GM18870 (cell line): Measurements from ENCODE around the gene TMEM42.

ENCODE experiments used
- ATAC-seq: cut with Tn5 transposase; IDR thresholded peaks from one replicate; pipeline ENCODE4 v1.9.1; 2021; ENCODE audit warnings: moderate library complexity; ENCODE audit not compliant: unreplicated experiment

TMEM42 gene

DNA sequence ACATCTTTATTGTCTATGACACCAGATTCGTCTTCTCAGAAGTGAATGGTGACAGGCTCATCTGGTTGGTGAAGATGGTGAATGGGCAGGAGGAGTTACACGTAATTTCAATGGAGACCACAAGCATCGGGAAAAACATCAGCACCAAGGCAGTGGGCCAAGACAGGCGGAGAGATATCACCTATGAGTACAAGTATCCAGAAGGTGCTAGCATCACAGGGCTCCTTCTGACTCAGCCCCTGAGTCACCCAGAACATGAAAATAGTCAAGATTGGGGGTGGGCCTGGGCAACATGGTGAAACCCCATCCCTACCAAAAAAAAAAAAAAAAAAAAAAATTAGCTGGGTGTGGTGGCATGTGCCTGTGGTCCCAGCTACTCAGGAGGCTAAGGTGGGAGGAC lies 45.3 kb downstream of the TMEM42 start:
- no peak for ATAC-seq

DNA sequence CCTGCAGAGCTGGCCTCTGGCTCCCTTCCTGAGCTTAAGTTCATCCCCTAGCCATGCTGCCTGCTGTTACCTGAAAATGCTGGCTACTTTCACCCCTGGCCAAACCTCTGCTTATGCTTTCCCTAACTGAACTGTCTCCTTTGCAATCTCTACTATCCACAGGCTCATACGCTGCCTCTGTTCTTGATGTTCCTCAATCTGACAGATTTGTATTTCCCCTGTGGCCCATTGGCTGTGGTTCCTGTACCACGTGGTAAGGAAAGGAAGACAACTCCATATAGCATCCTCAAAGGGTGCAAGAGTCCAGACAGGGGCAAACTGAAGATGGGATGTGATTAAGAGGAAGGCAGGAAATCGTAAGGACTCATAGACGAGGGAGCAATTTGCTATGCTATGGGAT lies 45.9 kb downstream of the TMEM42 start:
- ATAC-seq, result no peak

- no peak for ATAC-seq
Measured at GRCh38 chr3:44909063-44909462, 47.4 kb downstream of the TMEM42 start.

DNA sequence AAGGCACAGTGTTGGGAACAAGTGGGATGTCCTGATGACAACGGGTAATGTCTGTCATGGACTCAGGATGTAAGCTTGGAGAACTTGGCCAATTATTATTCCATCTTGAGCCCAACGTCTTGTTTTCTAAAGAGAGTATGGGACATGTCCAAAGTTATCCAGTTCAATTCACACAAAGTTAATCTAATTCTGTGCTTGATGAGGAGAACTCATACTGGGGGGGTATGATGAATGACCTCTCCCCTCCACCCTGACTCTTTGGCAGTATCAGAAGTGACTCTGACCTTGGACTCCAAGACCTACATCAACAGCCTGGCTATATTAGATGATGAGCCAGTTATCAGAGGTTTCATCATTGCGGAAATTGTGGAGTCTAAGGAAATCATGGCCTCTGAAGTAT lies 49.0 kb downstream of the TMEM42 start:
- ATAC-seq, result no peak

DNA sequence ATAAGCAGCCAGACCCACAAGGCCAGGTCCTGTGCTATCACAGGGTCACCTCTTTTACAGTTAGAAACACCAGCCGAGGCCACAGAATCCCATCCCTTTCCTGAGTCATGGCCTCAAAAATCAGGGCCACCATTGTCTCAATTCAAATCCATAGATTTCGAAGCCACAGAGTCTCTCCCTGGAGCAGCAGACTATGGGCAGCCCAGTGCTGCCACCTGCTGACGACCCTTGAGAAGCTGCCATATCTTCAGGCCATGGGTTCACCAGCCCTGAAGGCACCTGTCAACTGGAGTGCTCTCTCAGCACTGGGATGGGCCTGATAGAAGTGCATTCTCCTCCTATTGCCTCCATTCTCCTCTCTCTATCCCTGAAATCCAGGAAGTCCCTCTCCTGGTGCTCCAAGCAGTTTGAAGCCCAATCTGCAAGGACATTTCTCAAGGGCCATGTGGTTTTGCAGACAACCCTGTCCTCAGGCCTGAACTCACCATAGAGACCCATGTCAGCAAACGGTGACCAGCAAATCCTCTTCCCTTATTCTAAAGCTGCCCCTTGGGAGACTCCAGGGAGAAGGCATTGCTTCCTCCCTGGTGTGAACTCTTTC lies 52.3 kb downstream of the TMEM42 start:
- no peak for ATAC-seq

DNA sequence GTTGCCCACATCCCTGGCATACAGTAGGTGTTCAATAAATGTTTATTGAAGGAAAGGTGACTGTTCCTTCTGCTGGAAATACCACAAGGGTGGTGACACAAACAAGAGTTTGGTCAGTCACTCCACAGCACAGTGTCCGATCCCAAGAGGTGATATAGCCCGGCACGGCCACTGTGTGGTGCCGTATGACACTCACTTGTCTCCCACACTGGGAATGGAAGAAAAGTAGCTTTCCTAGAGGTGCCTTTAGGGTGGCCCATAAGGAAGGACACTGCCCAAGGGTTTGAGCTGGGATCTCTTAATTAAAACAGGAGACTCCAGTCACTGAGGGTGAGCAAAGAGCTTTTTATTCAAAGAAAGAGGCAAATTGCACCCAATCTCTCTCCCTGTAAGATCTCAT lies 53.2 kb downstream of the TMEM42 start:
- no peak for ATAC-seq
